Endothelial cell of umbilical vein (primary cell): ENCODE data around the gene TAOK2.

Experiments used
- CTCF ChIP-seq, 2 donors: IDR thresholded peaks; 1 replicate in 1 of 2; 2 replicates in 1 of 2; pipeline ENCODE4 v1.5.1; 2011; ENCODE audit warnings: low read length in 2 of 2, mild to moderate bottlenecking in 2 of 2, moderate library complexity in 2 of 2, control low read depth in 1 of 2, inconsistent platforms in 1 of 2, low read depth in 1 of 2; ENCODE audit not compliant: insufficient read depth in 1 of 2; ENCODE audit errors: extremely low read depth in 1 of 2
- EZH2 ChIP-seq: IDR thresholded peaks from 2 replicates; pipeline ENCODE4 v1.6.1; 2012; ENCODE audit warnings: borderline replicate concordance, low read depth, mild to moderate bottlenecking, moderate library complexity, low read length, inconsistent platforms; ENCODE audit not compliant: severe bottlenecking
- POLR2A ChIP-seq: IDR thresholded peaks from 2 replicates; pipeline ENCODE4 v1.6.1; 2012; ENCODE audit warnings: low read depth, mild to moderate bottlenecking, control low read depth, low read length
- POLR2AphosphoS5 ChIP-seq: IDR thresholded peaks from 2 replicates; pipeline ENCODE4 v1.6.1; 2012; ENCODE audit warnings: low read depth, mild to moderate bottlenecking, control low read depth, low read length, moderate library complexity; ENCODE audit not compliant: insufficient read depth

- TF ChIP-seq CTCF (IDR thresholded peaks at IDR 0.05; ENCODE audit: extremely low read depth in 1 of 2, insufficient read depth in 1 of 2, low read depth in 1 of 2, low read length in 2 of 2) (no peak), POLR2AphosphoS5 (no peak), POLR2A (no peak), EZH2 (no peak)
Measured at GRCh38 chr16:30022887-30023286, 49.2 kb downstream of the TAOK2 start, which contains the start of gene C16orf92.
